H9 (cell line): ENCODE results near the gene ZNF212. TPM values are rescaled to one million over a fixed set of nuclear protein-coding genes. Genes with fewer than 3 reads are reported as not detected.

ENCODE experiments used
- DNase-seq: peaks from one replicate; pipeline ENCODE4 v3.0.0-alpha.2; 2017
- H2AFZ ChIP-seq: one replicate; pipeline ENCODE4 v1.6.1; 2013; ENCODE audit warnings: mild to moderate bottlenecking, low read length, control low read depth, moderate library complexity
- H2AK5ac ChIP-seq: 2 replicates; pipeline ENCODE4 v1.6.1; 2013; ENCODE audit warnings: low read length, control low read depth, mixed read lengths; ENCODE audit not compliant: insufficient read length
- H2BK120ac ChIP-seq: one replicate; pipeline ENCODE4 v1.6.1; 2013; ENCODE audit warnings: low read depth, mild to moderate bottlenecking, low read length, control low read depth, inconsistent platforms; ENCODE audit not compliant: poor library complexity, severe bottlenecking
- H2BK12ac ChIP-seq: 2 replicates; pipeline ENCODE4 v1.6.1; 2013; ENCODE audit warnings: low read length, control low read depth, mixed read lengths, low read depth; ENCODE audit not compliant: insufficient read length
- H2BK15ac ChIP-seq: 2 replicates; pipeline ENCODE4 v1.6.1; 2013; ENCODE audit warnings: low read depth, low read length, control low read depth
- H2BK20ac ChIP-seq: one replicate; pipeline ENCODE4 v1.6.1; 2013; ENCODE audit warnings: low read depth, mild to moderate bottlenecking, low read length, control low read depth, inconsistent platforms; ENCODE audit not compliant: poor library complexity, severe bottlenecking
- H2BK5ac ChIP-seq: 2 replicates; pipeline ENCODE4 v1.6.1; 2013; ENCODE audit warnings: low read length, control low read depth, mixed read lengths; ENCODE audit not compliant: insufficient read length
- H3K14ac ChIP-seq: 2 replicates; pipeline ENCODE4 v1.6.1; 2013; ENCODE audit warnings: low read length, control low read depth; ENCODE audit not compliant: insufficient read depth
- H3K18ac ChIP-seq: 2 replicates; pipeline ENCODE4 v1.6.1; 2013; ENCODE audit warnings: low read depth, mild to moderate bottlenecking, mixed read lengths, low read length, control low read depth; ENCODE audit not compliant: insufficient read length
- H3K23ac ChIP-seq: 2 replicates; pipeline ENCODE4 v1.6.1; 2013; ENCODE audit warnings: low read length, control low read depth, mixed read lengths, low read depth; ENCODE audit not compliant: insufficient read length
- H3K23me2 ChIP-seq: 2 replicates; pipeline ENCODE4 v1.6.1; 2013; ENCODE audit warnings: low read depth, mild to moderate bottlenecking, mixed read lengths, low read length, control low read depth; ENCODE audit not compliant: insufficient read length, poor library complexity, severe bottlenecking
- H3K27ac ChIP-seq: 2 replicates; pipeline ENCODE4 v1.5.1; 2013; ENCODE audit warnings: low read length, control low read depth, mixed read lengths, low read depth; ENCODE audit not compliant: insufficient read length
- H3K27me3 ChIP-seq: 2 replicates; pipeline ENCODE4 v1.6.1; 2013; ENCODE audit warnings: low read length, control low read depth, inconsistent platforms; ENCODE audit not compliant: insufficient read depth
- H3K4ac ChIP-seq: 2 replicates; pipeline ENCODE4 v1.6.1; 2013; ENCODE audit warnings: low read depth, mild to moderate bottlenecking, control low read depth, inconsistent platforms, low read length, moderate library complexity
- H3K4me1 ChIP-seq: 2 replicates; pipeline ENCODE4 v1.6.1; 2013; ENCODE audit warnings: low read length, control low read depth, inconsistent platforms; ENCODE audit not compliant: insufficient read depth
- H3K4me2 ChIP-seq: 2 replicates; pipeline ENCODE4 v1.6.1; 2013; ENCODE audit warnings: low read length, control low read depth, mixed read lengths; ENCODE audit not compliant: insufficient read length, insufficient read depth
- H3K56ac ChIP-seq: 2 replicates; pipeline ENCODE4 v1.6.1; 2013; ENCODE audit warnings: low read depth, mild to moderate bottlenecking, mixed read lengths, low read length, control low read depth; ENCODE audit not compliant: insufficient read length
- H3K79me1 ChIP-seq: 2 replicates; pipeline ENCODE4 v1.6.1; 2013; ENCODE audit warnings: low read depth, mild to moderate bottlenecking, moderate library complexity, low read length, control low read depth, inconsistent platforms; ENCODE audit not compliant: insufficient read depth, poor library complexity, severe bottlenecking
- H3K79me2 ChIP-seq: 2 replicates; pipeline ENCODE4 v1.6.1; 2013; ENCODE audit warnings: low read length, control low read depth, inconsistent platforms; ENCODE audit not compliant: insufficient read depth
- H3K9ac ChIP-seq: 2 replicates; pipeline ENCODE4 v1.6.1; 2013; ENCODE audit warnings: low read length, control low read depth, mixed read lengths; ENCODE audit not compliant: insufficient read length; ENCODE audit errors: extremely low read depth
- H3K9me3 ChIP-seq: one replicate; pipeline ENCODE4 v1.6.1; 2013; ENCODE audit warnings: low read depth, low read length, inconsistent platforms; ENCODE audit not compliant: control insufficient read depth
- H3T11ph ChIP-seq: one replicate; pipeline ENCODE4 v1.6.1; 2013; ENCODE audit warnings: mild to moderate bottlenecking, low read length, control low read depth, inconsistent platforms
- H4K20me1 ChIP-seq: one replicate; pipeline ENCODE4 v1.6.1; 2013; ENCODE audit not compliant: control insufficient read depth, insufficient read length, insufficient read depth
- H4K5ac ChIP-seq: 2 replicates; pipeline ENCODE4 v1.6.1; 2013; ENCODE audit warnings: low read depth, mild to moderate bottlenecking, mixed read lengths, low read length, control low read depth; ENCODE audit not compliant: insufficient read length
- H4K8ac ChIP-seq: replicated peaks from 2 replicates; pipeline ENCODE4 v1.6.1; 2013; ENCODE audit warnings: low read length, control low read depth, mixed read lengths, low read depth; ENCODE audit not compliant: insufficient read length
- H4K91ac ChIP-seq: 2 replicates; pipeline ENCODE4 v1.6.1; 2013; ENCODE audit warnings: low read depth, mild to moderate bottlenecking, moderate library complexity, mixed read lengths, low read length, control low read depth; ENCODE audit not compliant: insufficient read length
- H3K27ac Mint-ChIP-seq, 3 experiments: 2 replicates in 2 of 3; 3 replicates in 1 of 3; pipeline ENCODE4 v1.8.0; 2020 to 2021; ENCODE audit warnings: mixed read lengths in 3 of 3, mild to moderate bottlenecking in 1 of 3, moderate library complexity in 1 of 3
- H3K27me3 Mint-ChIP-seq: 2 replicates; pipeline ENCODE4 v1.8.0; 2021; ENCODE audit warnings: low read depth, mild to moderate bottlenecking, moderate library complexity, mixed read lengths
- H3K36me3 Mint-ChIP-seq, 3 experiments: 2 replicates in 2 of 3; 3 replicates in 1 of 3; pipeline ENCODE4 v1.8.0; 2020 to 2021; ENCODE audit warnings: low read depth in 3 of 3, mixed read lengths in 3 of 3; ENCODE audit not compliant: insufficient read depth in 1 of 3
- H3K4me1 Mint-ChIP-seq, 2 experiments: 2 replicates each; pipeline ENCODE4 v1.8.0; 2020; ENCODE audit warnings: mixed read lengths in 2 of 2
- H3K4me3 Mint-ChIP-seq, 2 experiments: 2 replicates in 1 of 2; 3 replicates in 1 of 2; pipeline ENCODE4 v1.8.0; 2020 to 2021; ENCODE audit warnings: mild to moderate bottlenecking in 2 of 2, mixed read lengths in 2 of 2, moderate library complexity in 1 of 2
- H3K9me3 Mint-ChIP-seq, 2 experiments: 2 replicates in 1 of 2; 3 replicates in 1 of 2; pipeline ENCODE4 v1.8.0; 2020; ENCODE audit warnings: mild to moderate bottlenecking in 2 of 2, mixed read lengths in 2 of 2, moderate library complexity in 1 of 2
- WGBS: extraction: QIAGEN DNeasy Blood & Tissue Kit; methylation state at CpG from one replicate; pipeline ENCODE4 v1.1.7; 2013; ENCODE audit warnings: missing lambda C conversion rate, low lambda C conversion rate, mixed read lengths; ENCODE audit not compliant: insufficient read length; ENCODE audit errors: extremely low coverage; 5-methylcytosine and 5-hydroxymethylcytosine counted together
- total RNA-seq: library from RNA; stranded (reverse); gene quantifications from 2 replicates; pipeline ENCODE4 v1.2.1, GENCODE V29; 2021
- TF ChIP-seq, protein P1 (sequence below): fragments of 200-600 bp; sonication (generic); conservative IDR thresholded peaks from 3 replicates; pipeline ENCODE4 v1.8.0; 2021; ENCODE audit warnings: antibody characterized with exemption, mild to moderate bottlenecking

Gene ZNF212
- total RNA-seq, 1 experiment from 2014 or later = 21.1 TPM

DNA sequence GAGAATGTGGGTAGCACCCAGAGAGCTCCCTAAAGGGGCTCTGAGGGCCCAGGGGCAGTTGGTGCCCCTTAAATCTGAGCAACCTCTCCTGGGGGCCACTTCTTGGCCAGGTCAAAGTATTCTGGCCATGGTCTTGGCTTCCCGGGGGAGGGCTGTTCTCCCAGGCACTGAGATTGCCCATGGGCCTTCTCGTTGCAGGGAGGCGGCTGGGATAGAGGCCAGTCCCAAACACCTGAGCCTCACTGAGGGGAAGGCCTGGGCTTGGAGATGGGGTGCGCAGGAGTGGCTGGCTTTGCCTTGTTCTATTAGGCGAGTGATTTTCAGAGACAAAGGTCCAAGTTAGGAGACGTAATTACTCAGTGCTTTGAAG lies 56.0 kb downstream of the ZNF212 start:
- H2AFZ ChIP-seq = no peak overlapping the region
- H3K79me2 ChIP-seq = no peaks in the 10 kb centered on the region
- no peak overlapping the region for H3K18ac ChIP-seq
- peaks cover 5% of the 10 kb centered on the region for H3K27me3 Mint-ChIP-seq
- no peak overlapping the region; a peak in 1 of 7 replicates for H3K27ac Mint-ChIP-seq
- no peak overlapping the region for H3K14ac ChIP-seq
- H3K23ac ChIP-seq = no peak overlapping the region
- DNase-seq = peak; percentile 13
- WGBS = no CpG with 5 or more reads among the region's 6 CpGs
- H4K20me1 ChIP-seq = no peaks in the 10 kb centered on the region
- no peak overlapping the region for H3K4me2 ChIP-seq
- no peak overlapping the region for H4K8ac ChIP-seq
- H3K79me1 ChIP-seq = no peaks in the 10 kb centered on the region
- H2BK12ac ChIP-seq = no peak overlapping the region
- H3T11ph ChIP-seq = no peak overlapping the region
- TF ChIP-seq, protein P1, sequence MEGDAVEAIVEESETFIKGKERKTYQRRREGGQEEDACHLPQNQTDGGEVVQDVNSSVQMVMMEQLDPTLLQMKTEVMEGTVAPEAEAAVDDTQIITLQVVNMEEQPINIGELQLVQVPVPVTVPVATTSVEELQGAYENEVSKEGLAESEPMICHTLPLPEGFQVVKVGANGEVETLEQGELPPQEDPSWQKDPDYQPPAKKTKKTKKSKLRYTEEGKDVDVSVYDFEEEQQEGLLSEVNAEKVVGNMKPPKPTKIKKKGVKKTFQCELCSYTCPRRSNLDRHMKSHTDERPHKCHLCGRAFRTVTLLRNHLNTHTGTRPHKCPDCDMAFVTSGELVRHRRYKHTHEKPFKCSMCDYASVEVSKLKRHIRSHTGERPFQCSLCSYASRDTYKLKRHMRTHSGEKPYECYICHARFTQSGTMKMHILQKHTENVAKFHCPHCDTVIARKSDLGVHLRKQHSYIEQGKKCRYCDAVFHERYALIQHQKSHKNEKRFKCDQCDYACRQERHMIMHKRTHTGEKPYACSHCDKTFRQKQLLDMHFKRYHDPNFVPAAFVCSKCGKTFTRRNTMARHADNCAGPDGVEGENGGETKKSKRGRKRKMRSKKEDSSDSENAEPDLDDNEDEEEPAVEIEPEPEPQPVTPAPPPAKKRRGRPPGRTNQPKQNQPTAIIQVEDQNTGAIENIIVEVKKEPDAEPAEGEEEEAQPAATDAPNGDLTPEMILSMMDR = no peak
- no peak overlapping the region for H2BK20ac ChIP-seq
- H3K27me3 ChIP-seq = no peaks in the 10 kb centered on the region
- no peak overlapping the region for H2BK5ac ChIP-seq
- H2AK5ac ChIP-seq = no peak overlapping the region
- H4K5ac ChIP-seq = no peak overlapping the region
- H3K9ac ChIP-seq = no peak overlapping the region
- H3K4me3 Mint-ChIP-seq = no peak overlapping the region
- H3K23me2 ChIP-seq = no peaks in the 10 kb centered on the region
- peaks cover 6 to 8% of the 10 kb centered on the region in 2 experiments; a peak in 3 of 5 replicates for H3K9me3 Mint-ChIP-seq
- H2BK15ac ChIP-seq = no peak overlapping the region
- no peak overlapping the region for H3K27ac ChIP-seq
- no peak overlapping the region for H3K4ac ChIP-seq
- peaks cover 0 to 2% of the 10 kb centered on the region in 2 experiments; a peak in 2 of 4 replicates for H3K4me1 Mint-ChIP-seq
- no peak overlapping the region for H4K91ac ChIP-seq
- H3K56ac ChIP-seq = no peak overlapping the region
- no peaks in the 10 kb centered on the region for H3K4me1 ChIP-seq
- H3K9me3 ChIP-seq = peaks cover 11% of the 10 kb centered on the region
- no peak overlapping the region for H2BK120ac ChIP-seq
- peaks cover 2 to 13% (median 5%) of the 10 kb centered on the region in 3 experiments for H3K36me3 Mint-ChIP-seq
